ENCODE results near the gene LRP8. TPM values are rescaled to one million over a fixed set of nuclear protein-coding genes. Genes with fewer than 3 reads are reported as not detected.

Gene LRP8
- total and polyA plus RNA-seq, 12 donors, result 0.37 to 4.7 (median 2.2) TPM

DNA sequence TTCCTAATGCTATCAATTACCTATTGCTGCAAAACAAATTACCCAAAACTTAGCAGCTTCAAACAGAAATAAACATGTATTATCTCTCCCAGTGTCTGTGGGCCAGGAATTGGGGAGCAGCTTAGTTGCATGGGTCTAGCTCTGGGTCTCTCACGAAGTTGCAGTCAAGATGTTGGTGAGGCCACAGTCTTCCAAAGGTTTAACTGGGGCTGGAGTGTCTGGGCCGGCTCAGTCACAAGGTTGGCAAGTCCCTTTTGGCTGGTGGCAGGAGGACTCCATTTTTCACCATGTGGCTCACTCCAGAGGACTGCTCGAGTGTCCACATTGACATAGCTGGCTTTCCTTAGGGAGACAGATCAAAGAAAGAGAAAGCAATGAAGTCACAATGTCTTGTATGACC is 5.0 kb upstream of the LRP8 start:
- 71 to 73% methylated on average over 3 of the region's 3 CpGs for WGBS, 2 donors

DNA sequence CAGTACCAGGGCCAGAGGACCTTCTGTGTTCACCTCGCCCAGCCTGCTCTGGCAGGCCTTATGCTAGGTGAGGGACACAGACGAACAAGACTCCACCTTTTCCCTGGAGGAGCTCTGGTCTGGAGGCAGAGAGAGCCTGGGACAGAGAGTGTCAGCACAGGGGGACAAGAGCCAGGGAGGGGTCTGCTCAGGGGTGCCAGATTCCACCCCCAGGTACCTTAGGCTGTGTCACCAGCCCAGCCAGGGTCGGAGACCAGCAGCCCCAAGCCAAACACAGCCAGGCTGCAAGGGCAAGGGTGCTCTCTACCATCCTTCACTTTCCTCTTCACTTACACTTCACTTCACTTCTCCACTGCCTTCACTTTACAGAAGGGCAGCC is 4.3 kb upstream of the LRP8 start:
- TF ChIP-seq CTCF (IDR thresholded peaks at IDR 0.05), result no peak
- H3K27me3 ChIP-seq, result peaks cover 0 to 13% (median 2%) of the 10 kb centered on the region in 7 donors
- no peaks in the 10 kb centered on the region for H3K36me3 ChIP-seq
- H3K27ac ChIP-seq, result no peak overlapping the region
- intact Hi-C loops (cut with DNase I), result no loop called here
- no peaks in the 10 kb centered on the region for H3K9me3 ChIP-seq
- DNase-seq (no peak), ATAC-seq (no peak)
- no peak overlapping the region for H3K4me3 ChIP-seq
- H3K4me1 ChIP-seq, result peaks cover 0 to 10% (median 3%) of the 10 kb centered on the region in 9 donors
- WGBS, 2 donors, result 83 to 88% methylated on average over 3 of the region's 3 CpGs

More for the DNA sequence above, 5.0 kb upstream of the LRP8 start:
- no peak for TF ChIP-seq CTCF (IDR thresholded peaks at IDR 0.05)
- H3K4me1 ChIP-seq, result peaks cover 0 to 6% (median 0%) of the 10 kb centered on the region in 9 donors
- no peaks in the 10 kb centered on the region for H3K36me3 ChIP-seq
- no peak overlapping the region for H3K27ac ChIP-seq
- H3K4me3 ChIP-seq, result no peak overlapping the region
- no peak for ATAC-seq
- no peaks in the 10 kb centered on the region for H3K9me3 ChIP-seq
- DNase-seq, result no peak
- intact Hi-C loops (cut with DNase I), result no loop called here
- H3K27me3 ChIP-seq, result peaks cover 0 to 17% (median 4%) of the 10 kb centered on the region in 7 donors

GRCh38 chr1:53331446-53332185 is 3.7 kb upstream of the LRP8 start:
- ATAC-seq (no peak), DNase-seq (no peak)
- 85 to 87% methylated on average over 7 of the region's 7 CpGs for WGBS, 2 donors
- intact Hi-C loops (cut with DNase I), result loop anchor here in 1 of 10 donors (2.0 kb wide), 1 partner anchor 47 kb away; no protein-coding TSS in a partner anchor
- peaks cover 4 to 16% (median 9%) of the 10 kb centered on the region in 9 donors for H3K4me1 ChIP-seq
- TF ChIP-seq CTCF (IDR thresholded peaks at IDR 0.05), result no peak
- H3K27me3 ChIP-seq, result peaks cover 0 to 9% (median 0%) of the 10 kb centered on the region in 7 donors
- no peaks in the 10 kb centered on the region for H3K36me3 ChIP-seq
- H3K9me3 ChIP-seq, result no peaks in the 10 kb centered on the region
- no peak overlapping the region for H3K4me3 ChIP-seq
- H3K27ac ChIP-seq, result no peak overlapping the region

DNA sequence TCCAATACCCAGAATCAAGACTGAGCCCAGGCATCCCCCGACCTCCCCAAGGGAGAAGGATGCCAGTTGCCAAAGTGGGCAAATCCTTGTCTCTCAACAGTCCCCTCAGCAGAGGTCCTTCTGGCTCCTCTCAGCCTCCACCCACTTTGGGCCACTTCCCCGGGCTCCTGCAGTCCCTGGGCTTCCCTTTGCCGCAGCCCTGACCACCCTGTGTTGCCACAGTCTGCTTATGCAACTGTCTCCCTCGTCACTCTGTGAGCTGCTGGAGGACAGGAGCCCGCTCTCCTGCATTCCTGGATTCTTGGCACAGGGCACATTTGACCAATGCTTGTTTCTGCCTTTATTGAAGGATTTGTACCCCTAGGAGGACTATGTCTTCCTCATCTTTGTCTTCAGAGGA is 2.9 kb upstream of the LRP8 start:
- H3K9me3 ChIP-seq, result no peaks in the 10 kb centered on the region
- H3K27ac ChIP-seq, result no peak overlapping the region
- intact Hi-C loops (cut with DNase I), result loop anchor here in 1 of 10 donors (2.0 kb wide), 1 partner anchor 46 kb away; no protein-coding TSS in a partner anchor
- TF ChIP-seq CTCF (IDR thresholded peaks at IDR 0.05), result no peak
- no peak for DNase-seq
- H3K36me3 ChIP-seq, result no peaks in the 10 kb centered on the region
- WGBS, 2 donors, result 69 to 82% methylated on average over 5 of the region's 5 CpGs
- peaks cover 7 to 24% (median 17%) of the 10 kb centered on the region in 9 donors for H3K4me1 ChIP-seq
- H3K27me3 ChIP-seq, result peaks cover 0 to 6% (median under 1%) of the 10 kb centered on the region in 7 donors
- no peak for ATAC-seq
- H3K4me3 ChIP-seq, result no peak overlapping the region

All from heart right ventricle (tissue), 16 donors.